EH (cell line): ENCODE measurements around the gene TNS3.

Source experiments
- DNase-seq: peaks from one replicate; pipeline ENCODE4 v3.0.0-alpha.2; 2015; ENCODE audit warnings: low read depth

TNS3 gene

DNA sequence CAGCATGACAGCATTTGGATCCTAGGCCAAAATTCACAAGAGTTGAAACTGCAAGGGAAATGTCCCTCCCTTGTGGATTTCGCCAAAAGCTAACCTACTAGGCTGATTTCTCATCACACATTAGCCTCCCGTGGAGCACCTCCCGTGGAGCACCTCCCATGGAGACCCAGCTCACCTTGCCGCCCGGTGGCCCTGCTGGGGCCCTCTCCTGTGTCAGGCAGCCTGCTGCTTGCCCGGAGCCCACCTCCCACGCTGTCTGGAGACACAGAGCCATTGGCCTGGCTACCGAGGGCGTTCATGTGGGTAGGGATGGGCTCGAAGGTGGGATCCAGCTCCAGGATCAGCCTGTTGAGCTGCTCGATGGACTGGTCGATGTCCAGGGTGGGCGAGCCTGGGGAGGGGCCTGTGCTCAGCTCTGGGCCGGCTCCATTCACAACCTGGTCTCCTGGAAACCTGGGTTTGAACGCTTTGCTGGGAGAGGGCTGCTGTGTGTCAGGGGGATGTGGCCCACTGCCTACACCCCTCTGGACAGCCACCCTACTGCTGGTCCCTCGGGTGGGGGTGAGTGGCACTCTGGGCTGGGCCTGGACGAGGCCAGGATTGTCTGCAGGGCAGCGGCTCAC lies 213.6 kb downstream of the TNS3 start:
- no peak for DNase-seq

- no peak for DNase-seq
Measured at GRCh38 chr7:47367369-47367768, 214.5 kb downstream of the TNS3 start.

DNA sequence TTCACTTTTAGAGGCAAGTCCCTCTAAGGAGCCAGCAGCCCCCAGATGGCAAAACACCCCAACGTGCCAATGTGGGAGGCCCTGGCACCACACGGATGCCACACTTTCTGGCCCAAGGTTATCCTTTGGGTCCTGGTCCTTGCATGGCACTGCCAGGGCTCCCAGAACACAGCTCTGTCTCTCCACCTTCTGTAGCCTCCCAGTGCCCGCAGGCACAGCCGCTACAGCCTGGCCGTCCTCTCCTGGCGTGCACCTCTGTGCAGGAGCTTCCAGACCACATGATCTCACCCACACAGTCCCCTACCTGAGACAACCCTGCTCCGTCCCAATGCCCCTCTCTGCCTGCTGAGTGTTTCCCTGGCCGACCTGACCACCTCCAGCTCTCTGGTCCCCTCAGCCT lies 215.0 kb downstream of the TNS3 start:
- no peak for DNase-seq

DNA sequence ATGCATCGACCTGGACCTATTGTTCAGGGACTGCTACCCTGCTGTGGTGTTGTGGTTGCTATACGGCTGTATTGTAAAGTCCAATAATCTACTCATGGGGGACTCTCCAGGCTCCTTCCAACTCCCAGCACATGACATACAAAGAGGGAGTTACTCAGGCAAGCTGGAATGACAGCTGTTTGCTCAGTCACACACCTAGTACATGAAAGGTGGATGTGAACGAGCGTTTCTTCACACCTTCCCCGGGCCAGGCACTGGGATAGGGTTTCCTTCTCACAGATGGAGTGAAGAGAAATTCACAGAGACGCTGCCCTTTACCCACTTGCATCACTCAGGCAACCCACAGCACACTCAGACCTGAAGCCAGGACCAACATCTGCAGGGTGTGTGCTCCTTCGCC lies 215.7 kb downstream of the TNS3 start:
- no peak for DNase-seq

- no peak for DNase-seq
Measured at GRCh38 chr7:47362984-47363383, 218.9 kb downstream of the TNS3 start.

- DNase-seq, result peak; percentile 85
Measured at GRCh38 chr7:47361746-47362215, 220.1 kb downstream of the TNS3 start.

DNA sequence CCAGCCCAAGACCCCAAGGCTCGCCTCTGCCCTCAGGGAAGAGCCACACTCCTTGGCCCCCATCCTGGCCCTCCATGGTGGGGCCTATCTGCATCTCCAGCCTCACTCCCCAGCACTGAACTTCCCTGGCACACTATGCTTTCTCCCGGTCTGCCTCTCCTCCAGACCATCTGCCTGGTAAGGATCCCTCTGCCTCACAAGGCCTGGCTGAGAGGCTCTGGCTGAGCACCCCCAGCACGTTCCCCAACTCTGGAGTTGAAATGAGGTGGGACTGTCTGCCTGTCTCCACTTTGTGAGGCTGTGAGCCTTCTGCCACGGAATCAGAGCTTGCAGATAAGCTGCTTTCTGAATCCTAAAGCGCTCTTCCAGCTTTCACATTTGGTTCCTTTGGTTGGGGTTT lies 220.7 kb downstream of the TNS3 start:
- DNase-seq, result no peak

GRCh38 chr7:47360301-47360900 lies 221.5 kb downstream of the TNS3 start:
- DNase-seq, result no peak

GRCh38 chr7:47358944-47359588 lies 222.8 kb downstream of the TNS3 start:
- peak; percentile 24 for DNase-seq

DNA sequence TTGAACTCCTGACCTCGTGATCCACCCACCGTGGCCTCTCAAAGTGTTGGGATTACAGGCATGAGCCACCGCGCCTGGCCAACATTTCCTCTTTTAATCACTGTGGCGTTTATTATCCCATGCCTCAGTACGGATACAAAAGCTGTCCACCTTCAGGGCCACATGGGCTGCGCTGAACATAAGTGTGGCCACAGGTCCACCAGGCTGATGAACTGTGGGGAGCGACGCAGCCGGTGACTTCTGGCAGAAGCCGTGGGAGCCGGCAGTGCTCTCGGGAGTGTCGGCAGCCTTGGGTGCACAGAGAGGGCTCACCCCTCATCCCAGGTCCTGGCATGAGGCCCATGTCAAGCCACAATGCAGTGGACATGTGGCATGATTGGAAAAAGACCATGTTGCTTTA lies 223.6 kb downstream of the TNS3 start:
- no peak for DNase-seq

- DNase-seq, result no peak
Measured at GRCh38 chr7:47357863-47358262, 224.0 kb downstream of the TNS3 start.

DNA sequence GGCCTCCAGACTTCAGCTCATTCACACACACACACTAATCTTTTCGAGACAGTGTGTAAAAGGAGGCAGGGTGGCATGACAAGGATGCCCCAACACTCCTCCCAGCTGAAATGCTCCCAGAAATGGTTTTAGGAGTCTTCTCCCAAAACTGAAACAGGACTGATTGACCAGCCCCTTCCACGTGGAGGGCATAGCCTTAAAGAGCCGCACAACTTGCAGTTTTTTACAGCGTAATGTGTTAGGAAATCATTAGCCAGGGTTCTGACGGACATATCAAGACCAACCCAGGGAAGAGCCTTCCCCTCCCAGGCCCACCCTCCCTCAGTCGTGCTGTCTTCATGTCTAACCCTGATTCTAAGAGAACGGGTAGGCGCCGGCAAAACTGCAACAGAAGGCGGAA lies 224.6 kb downstream of the TNS3 start:
- DNase-seq, result no peak

DNA sequence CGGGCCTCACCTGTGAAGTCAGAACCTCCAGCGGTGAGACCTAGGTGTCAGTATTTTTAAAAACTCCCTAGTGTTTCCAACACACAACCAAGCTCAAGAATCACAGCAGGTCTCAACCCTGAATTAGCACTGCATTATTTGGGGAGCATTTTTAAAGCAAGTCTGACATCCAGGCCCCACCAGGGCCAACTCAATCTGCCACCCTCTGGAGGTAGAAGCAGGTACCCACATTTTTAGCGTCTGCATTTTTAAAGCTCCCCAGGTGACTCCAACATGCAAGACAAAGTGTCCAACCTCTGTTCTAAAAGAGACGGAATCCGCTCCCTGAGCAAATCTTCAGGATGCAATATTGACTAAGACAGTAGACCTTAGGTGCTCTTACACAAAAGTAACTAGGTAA lies 225.7 kb downstream of the TNS3 start:
- no peak for DNase-seq

DNA sequence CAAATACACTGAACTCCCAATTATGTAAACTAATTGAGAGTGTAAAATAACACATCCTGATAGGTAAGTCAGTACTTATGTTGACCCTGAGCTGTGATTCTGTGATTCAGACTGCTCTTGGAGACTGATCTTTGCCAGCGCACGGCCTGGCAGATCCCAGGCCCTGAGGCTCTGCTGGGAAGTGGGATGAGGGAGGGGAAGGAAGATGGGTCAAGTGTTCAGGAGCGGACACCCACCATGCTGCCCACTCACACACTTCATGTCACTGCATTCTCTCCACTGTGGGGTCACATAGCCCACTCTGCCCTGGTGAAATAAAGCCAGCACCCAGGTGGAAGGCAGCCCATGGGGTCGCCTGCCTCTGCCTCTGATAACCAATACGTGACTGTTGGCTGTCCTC lies 226.2 kb downstream of the TNS3 start:
- DNase-seq, result no peak

DNA sequence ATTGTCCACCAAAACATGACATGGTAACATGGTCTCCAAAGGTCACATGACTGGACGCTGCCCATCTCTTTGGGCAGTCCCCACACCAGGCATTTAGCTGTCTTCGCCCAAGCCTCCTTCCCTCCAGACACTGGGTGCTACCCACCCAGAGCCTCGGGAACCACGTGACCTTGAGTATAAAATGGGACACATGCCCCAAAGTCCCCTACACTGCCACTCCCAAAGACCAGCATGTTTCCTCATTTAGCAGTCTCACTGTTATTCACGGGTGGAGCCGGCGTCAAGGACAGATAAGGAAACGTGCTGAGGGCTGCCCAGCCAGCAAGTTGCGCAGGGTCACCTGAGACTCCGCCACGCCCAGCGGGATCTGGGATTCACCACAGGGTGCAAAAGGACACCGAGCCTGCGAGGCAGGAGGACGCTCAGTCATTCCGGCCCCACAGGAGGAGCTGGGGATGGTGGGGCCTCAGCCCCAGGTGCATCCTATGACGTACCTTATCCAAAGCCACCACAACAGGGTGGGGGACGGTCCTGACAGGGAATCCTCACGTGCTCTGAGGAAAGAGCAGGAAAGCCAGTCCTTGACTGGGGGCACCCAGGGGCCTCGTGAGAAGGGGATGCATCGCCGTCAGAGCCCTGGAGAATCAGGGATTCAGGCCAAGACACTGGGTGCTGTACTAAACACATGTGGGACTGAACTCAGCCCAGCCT lies 226.9 kb downstream of the TNS3 start:
- no peak for DNase-seq

GRCh38 chr7:47354071-47354470 lies 227.8 kb downstream of the TNS3 start:
- no peak for DNase-seq

- no peak for DNase-seq
Measured at GRCh38 chr7:47352394-47352968, 229.4 kb downstream of the TNS3 start.

DNA sequence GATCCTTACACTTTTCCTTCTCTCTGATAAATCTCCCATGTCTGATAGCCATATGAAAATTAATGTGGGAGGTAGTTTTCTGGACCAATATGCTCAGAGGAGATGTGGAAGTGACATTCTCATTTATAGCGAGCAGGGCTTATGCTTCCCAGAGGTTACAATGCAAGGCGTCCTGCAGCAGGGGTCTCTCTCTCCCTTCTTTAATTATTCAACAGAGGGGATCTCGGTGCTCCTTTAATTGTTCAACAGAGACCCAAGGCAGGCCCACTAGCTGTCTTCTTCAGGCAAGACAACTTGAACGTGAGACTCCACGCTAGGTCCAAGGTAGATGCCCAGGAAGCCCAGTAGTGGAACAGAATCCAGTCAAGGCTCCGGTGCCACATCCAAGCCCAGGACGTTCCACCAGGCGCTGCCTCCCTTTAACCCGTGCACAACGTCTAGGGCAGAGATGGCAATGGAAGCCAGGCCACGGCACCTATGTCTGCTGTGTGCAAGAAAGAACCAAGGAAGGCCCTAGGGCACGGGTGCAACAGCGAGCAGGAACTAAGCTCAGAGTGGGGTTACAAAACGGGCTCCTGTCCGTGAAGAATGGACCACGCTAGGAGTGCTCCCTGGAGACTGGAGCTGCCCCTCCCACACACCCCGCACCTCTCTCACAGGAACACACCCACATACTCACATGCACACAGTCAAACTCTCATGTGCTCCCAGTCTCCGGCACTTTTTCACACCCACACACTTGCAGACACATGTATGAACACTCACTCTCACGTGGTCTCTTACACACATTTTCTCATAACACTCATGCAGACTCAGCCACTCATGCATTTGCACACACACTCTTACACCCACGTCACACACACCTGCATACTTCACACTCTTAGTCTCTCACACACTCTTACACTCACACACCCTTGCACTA lies 230.4 kb downstream of the TNS3 start:
- DNase-seq, result no peak

DNA sequence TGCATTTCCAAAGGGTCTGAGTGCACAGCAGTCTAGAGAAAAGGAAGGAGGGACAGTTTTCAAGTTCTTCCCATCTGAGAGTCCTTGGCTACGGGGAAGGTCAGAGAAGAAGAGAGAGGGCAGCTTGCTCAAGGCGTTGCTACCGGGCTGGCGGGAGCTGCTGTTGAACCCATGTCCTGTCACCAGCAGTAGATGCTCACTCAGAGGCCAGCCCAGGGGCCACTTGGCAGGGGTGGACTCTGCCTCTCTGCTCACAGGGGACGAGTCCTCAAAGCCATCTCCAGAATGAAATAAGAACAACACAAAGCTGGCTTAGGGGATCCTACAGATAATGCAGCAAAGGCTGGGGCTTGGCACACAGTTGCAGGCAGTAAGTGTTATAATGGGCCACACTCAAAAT lies 231.5 kb downstream of the TNS3 start:
- no peak for DNase-seq

- DNase-seq, result no peak
Measured at GRCh38 chr7:47349401-47349800, 232.5 kb downstream of the TNS3 start.

DNA sequence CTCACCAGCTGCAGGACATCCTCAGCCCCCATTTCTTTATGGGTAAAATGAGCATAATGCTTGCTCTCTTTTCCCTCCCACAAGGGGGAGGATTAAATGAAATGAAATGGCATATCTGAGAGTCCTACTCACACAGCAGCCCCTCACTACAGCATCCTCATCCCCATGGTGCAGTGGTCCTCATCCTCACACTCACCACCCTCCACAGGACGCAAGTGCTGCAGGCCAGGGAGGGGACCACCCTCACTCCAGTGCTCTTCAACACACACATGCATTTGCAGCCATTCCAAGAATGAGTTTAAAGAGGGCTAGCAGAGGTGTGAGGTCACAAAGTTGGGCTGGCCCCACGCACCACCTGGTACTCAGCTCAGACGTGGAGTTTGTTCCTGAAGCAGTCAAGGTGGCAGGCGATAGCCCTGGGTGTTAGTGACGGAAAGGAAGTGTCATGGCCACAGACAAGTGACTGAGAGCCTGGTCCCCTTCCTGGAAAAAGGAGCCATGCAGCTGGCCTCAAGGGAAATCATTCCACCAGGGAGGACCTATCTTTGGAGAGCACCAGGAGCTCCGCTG lies 234.0 kb downstream of the TNS3 start:
- DNase-seq, result no peak
